A673 (cell line): ENCODE data around the gene CDH4.

Experiments used
- EZH2 ChIP-seq: fragments of 200-600 bp; sonication (generic); IDR thresholded peaks from 2 replicates; pipeline ENCODE4 v1.6.1; 2017; ENCODE audit warnings: borderline replicate concordance, low read depth, mild to moderate bottlenecking, mixed read lengths, antibody characterized with exemption, low read length; ENCODE audit not compliant: poor library complexity, severe bottlenecking
- TF ChIP-seq, protein P1 (sequence below): fragments of 300-800, 200-600 bp; sonication (generic); conservative IDR thresholded peaks from 2 replicates; pipeline ENCODE4 v1.5.1; 2017; ENCODE audit warnings: low read depth, mild to moderate bottlenecking, antibody characterized with exemption, low read length, moderate library complexity, mixed read lengths

DNA sequence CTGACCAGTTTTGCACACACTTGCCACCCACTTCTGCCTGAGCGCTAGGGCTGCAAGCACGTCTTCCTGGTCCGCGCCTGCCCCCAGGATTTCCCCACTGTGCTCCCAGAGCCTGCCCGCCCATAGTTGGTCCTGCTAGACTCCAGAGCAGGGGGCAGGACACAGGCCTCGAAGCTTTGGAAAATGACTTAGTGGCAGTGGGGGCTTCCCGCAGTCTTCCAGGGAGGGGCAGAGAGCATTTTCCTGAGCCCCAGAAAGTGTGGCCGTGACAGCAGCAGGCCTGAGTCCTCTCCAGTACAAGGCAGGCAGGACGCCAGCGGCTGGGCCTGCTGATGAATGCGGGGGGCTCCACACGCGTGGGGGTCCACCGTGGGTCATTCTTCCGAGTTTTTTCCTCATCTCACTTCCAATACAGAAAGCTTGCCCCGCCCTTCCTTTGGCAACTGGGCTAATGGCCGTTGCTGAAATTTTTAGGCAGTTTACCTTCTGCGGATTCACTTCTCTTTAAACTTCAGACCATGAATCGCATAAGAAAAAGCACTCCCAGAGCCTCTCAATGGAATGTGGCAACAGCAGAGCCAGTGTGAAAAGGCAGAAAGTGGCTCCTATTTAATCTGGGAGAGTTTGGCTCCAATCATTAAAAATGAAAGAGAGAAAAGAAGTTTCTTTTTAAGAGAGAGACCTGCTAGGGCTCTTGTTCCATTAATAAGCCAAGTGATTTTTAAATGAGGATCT, 383.8 kb downstream of the CDH4 start:
- TF ChIP-seq, protein P1, sequence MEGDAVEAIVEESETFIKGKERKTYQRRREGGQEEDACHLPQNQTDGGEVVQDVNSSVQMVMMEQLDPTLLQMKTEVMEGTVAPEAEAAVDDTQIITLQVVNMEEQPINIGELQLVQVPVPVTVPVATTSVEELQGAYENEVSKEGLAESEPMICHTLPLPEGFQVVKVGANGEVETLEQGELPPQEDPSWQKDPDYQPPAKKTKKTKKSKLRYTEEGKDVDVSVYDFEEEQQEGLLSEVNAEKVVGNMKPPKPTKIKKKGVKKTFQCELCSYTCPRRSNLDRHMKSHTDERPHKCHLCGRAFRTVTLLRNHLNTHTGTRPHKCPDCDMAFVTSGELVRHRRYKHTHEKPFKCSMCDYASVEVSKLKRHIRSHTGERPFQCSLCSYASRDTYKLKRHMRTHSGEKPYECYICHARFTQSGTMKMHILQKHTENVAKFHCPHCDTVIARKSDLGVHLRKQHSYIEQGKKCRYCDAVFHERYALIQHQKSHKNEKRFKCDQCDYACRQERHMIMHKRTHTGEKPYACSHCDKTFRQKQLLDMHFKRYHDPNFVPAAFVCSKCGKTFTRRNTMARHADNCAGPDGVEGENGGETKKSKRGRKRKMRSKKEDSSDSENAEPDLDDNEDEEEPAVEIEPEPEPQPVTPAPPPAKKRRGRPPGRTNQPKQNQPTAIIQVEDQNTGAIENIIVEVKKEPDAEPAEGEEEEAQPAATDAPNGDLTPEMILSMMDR: no peak
- no peak for TF ChIP-seq EZH2
